ENCODE measurements around the gene DMWD.

- TF ChIP-seq EZH2 (IDR thresholded peaks at IDR 0.05; ENCODE audit: borderline replicate concordance, low read depth, low read length, poor library complexity, severe bottlenecking) (no peak), CTCF (conservative IDR thresholded peaks at IDR 0.05; ENCODE audit: low read depth, low read length) (no peak)
Measured at GRCh38 chr19:45812297-45812696, 19.7 kb upstream of the DMWD start.

All from A673 (cell line).